T-helper 2 cell treated with Interferon-gamma antibody and Interleukin-4, amounts not matched to agents 5 μg/mL and 100 μg/mL, for 36 hours (primary cell): ENCODE data around the gene STX17.
A peak's percentile ranks its signal among the peaks of the same experiment; 100 is the strongest.

Source experiments
- DNase-seq: peaks from one replicate; pipeline ENCODE4 v3.0.0; 2021; ENCODE audit warnings: low spot score
- H3K27ac Mint-ChIP-seq: one replicate; pipeline ENCODE4 v1.8.0; 2021; ENCODE audit warnings: mild to moderate bottlenecking, mixed read lengths
- H3K27me3 Mint-ChIP-seq: one replicate; pipeline ENCODE4 v1.8.0; 2021; ENCODE audit warnings: low read depth, mixed read lengths
- H3K36me3 Mint-ChIP-seq: one replicate; pipeline ENCODE4 v1.8.0; 2021; ENCODE audit warnings: low read depth, mixed read lengths
- H3K4me1 Mint-ChIP-seq: one replicate; pipeline ENCODE4 v1.8.0; 2021; ENCODE audit warnings: low read depth, mixed read lengths
- H3K4me3 Mint-ChIP-seq: one replicate; pipeline ENCODE4 v1.8.0; 2022; ENCODE audit warnings: mild to moderate bottlenecking, moderate library complexity, mixed read lengths
- H3K9me3 Mint-ChIP-seq: one replicate; pipeline ENCODE4 v1.8.0; 2021; ENCODE audit warnings: mixed read lengths

STX17 gene

DNA sequence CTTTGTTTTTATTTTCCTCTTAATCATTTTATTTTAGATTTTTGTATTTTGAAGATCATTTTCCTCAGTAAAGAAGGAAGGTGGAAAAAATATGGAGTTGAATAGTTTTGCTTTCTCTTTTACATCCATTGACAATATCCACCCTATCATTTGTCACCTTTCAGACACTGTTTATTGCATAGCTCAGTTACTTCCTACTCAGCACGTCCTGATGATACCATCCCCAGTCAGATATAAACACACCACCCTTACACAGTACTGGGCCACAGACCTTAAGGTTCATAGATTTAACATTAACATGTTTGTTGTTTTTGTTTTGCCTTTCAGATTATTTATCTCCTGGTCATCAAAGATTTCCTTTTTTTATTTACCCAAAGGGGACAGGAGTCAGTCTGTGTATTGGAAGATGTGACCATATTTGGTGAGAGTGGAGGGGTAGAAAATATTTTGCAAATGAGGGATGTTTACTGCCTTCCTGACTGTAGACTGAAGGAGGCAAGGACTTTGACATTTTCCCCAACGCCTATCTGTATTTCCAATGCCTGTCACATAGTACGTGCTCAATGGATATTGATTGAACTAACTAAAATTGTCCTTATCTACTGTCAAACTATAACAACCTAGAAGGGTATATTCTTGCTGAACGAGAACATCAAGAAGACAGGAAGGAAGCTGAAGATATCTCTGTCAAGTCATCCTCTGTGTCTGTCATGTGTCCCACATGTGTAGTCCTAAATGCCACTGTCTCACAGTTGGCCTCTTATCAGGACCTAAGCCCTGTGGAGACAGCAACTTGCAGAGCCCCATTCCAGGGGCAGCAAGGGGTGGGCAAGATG is 15.6 kb downstream of the STX17 start:
- Mint-ChIP-seq H3K4me3 (no peak overlapping the region), H3K9me3 (peaks cover 24% of the 10 kb centered on the region), H3K27ac (peak overlapping the region; percentile 24), H3K4me1 (peaks cover 30% of the 10 kb centered on the region), H3K36me3 (peaks cover 71% of the 10 kb centered on the region), H3K27me3 (no peaks in the 10 kb centered on the region)
- no peak for DNase-seq

DNA sequence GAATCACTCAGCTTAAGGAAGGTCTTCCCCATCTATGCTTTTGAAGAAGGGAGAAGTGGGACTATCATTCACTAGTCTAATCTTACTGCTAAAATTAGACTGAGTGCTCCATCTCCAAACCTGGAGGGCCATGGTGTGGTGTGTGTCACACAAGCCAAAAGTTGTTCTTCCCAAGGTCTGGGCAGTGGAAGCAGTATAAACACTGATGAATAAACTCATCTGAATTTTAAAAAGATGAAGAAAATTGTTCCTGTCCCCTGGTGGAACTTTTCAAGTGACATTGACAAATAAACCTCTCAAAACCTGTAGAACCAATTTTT is 16.2 kb downstream of the STX17 start:
- peaks cover 24% of the 10 kb centered on the region for H3K9me3 Mint-ChIP-seq
- H3K4me1 Mint-ChIP-seq = peaks cover 28% of the 10 kb centered on the region
- DNase-seq = no peak
- no peaks in the 10 kb centered on the region for H3K27me3 Mint-ChIP-seq
- peaks cover 70% of the 10 kb centered on the region for H3K36me3 Mint-ChIP-seq
- H3K27ac Mint-ChIP-seq = peak overlapping the region; percentile 21
- H3K4me3 Mint-ChIP-seq = no peak overlapping the region

DNA sequence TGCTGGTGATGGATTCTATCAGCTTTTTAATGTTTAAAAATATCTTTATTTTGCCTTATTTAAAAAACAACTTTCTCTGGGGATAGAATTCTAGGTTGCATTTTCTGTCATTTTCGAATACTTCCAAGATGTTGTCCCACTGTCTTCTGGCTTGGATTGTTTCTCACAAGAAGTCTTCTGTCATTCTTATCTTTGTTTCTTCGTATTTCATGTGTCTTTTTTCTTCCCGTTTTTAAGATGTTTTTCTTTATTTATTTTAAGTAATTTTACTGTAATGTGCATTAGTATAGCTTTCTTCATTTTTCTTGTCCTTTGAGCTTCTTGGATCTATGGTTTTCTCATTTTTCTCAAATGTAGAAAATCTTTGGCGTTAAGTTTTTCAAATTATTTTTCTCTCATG is 19.1 kb downstream of the STX17 start:
- peaks cover 24% of the 10 kb centered on the region for H3K9me3 Mint-ChIP-seq
- H3K27ac Mint-ChIP-seq = no peak overlapping the region
- H3K36me3 Mint-ChIP-seq = peaks cover 68% of the 10 kb centered on the region

DNA sequence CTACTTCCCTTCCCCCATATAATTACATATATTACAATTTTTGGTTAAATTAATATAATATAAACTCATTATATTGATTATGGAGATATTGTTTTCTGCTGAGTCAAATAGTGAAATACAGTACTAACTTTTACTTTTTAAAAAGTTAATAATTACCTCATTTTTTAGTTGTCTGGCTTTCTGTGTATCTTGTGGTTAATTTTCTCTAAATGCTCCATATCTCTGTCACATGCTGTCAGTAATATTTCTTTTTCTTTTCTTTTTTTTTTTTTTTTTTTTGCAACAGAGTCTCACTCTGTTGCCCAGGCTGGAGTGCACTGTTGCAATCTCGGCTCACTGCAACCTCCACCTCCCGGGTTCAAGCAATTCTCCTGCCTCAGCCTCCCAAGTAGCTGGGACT is 23.2 kb downstream of the STX17 start:
- peaks cover 44% of the 10 kb centered on the region for H3K36me3 Mint-ChIP-seq

More for the DNA sequence above, 19.1 kb downstream of the STX17 start:
- H3K4me3 Mint-ChIP-seq = no peak overlapping the region
- no peak for DNase-seq
- H3K27me3 Mint-ChIP-seq = no peaks in the 10 kb centered on the region
- H3K4me1 Mint-ChIP-seq = peaks cover 24% of the 10 kb centered on the region

DNA sequence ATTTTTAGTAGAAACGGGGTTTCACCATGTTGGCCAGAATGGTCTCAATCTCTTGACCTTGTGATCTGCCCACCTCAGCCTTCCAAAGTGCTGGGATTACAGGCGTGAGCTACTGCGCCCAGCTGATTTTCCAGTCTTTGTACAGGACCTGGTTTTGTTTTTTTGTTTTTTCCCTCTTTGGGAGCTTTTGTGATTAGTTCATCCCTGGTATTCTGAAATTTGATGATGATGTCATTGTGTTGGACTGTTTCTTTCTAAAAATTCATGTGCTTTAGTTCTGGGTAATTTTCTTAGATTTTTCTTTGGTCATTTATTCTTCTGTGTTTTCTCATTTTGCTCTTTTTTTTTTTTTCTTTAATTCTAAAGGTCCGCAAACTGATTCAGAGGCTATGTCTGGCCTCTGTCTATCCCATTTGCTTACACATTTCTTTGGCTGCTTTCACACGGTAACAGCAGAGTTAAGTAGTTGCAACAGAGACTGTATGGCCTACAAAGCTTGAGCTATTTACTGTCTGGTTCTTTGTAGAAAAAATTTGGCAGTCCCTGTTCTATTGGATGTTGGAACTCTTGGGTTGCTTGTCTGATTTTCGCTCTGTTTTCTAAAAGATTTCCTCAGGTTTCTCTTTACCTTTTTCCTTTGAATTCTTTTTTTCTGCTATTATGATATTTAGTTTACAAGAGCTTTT is 24.8 kb downstream of the STX17 start:
- no peak overlapping the region for H3K4me3 Mint-ChIP-seq

More for the DNA sequence above, 23.2 kb downstream of the STX17 start:
- Mint-ChIP-seq H3K27ac (no peak overlapping the region), H3K4me3 (no peak overlapping the region), H3K4me1 (peaks cover 2% of the 10 kb centered on the region), H3K27me3 (no peaks in the 10 kb centered on the region), H3K9me3 (peaks cover 14% of the 10 kb centered on the region)
- DNase-seq = no peak

DNA sequence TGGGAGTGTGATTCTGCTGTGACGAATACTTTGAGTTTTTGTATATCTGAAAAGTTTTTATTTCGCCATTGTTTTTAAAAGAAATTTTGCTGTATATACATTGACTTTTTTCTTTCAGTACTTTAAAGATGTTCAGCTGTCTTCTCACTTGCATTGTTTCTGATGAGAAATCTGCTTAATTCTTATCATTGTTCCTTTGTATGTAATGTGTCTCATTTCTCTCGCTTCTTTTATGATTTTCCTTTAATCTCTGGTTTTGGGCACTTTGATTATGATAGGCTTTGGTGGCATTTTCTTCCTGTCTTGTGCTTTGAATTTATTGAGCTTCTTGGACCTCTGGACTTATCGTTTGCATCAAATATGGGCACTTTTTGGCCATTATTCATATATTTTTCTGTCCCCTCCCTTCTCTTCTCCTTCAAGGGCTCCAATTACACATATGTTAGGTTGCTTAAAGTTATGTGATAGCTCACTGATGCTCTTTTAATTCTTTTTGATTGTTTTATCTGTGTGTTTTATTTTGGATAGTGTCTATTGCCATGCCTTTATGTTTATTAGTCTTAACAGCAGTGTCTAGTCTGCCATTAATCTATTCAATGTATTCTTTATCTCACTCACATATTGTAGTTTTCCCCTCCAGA is 30.6 kb downstream of the STX17 start:
- H3K9me3 Mint-ChIP-seq = peaks cover 9% of the 10 kb centered on the region
- peaks cover 25% of the 10 kb centered on the region for H3K36me3 Mint-ChIP-seq
- no peaks in the 10 kb centered on the region for H3K27me3 Mint-ChIP-seq
- H3K4me3 Mint-ChIP-seq = no peak overlapping the region
- DNase-seq = no peak
- H3K27ac Mint-ChIP-seq = no peak overlapping the region
- H3K4me1 Mint-ChIP-seq = no peaks in the 10 kb centered on the region

More for the DNA sequence above, 24.8 kb downstream of the STX17 start:
- Mint-ChIP-seq H3K9me3 (no peaks in the 10 kb centered on the region), H3K4me1 (peaks cover 2% of the 10 kb centered on the region), H3K27ac (no peak overlapping the region), H3K27me3 (no peaks in the 10 kb centered on the region), H3K36me3 (peaks cover 33% of the 10 kb centered on the region)
- DNase-seq = no peak

DNA sequence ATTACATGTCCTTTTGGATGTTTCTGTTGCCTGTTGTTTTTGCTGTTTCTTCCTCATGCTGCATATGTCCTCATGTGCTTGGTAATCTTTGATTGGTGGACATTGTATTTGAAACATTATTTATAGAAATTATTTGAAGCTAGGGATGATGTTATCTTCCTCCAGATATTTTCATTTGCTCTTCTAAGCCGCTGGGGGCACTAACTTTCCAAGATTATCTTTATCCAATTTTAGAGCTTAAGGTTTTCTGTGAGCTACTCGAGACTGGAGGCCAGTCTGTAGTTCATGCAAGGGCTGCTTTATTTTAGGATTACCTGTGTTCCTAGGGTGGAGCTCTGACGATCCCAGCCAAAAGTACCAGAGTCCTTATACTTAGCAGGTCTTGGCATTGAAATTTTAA is 40.9 kb downstream of the STX17 start:
- DNase-seq = no peak
- H3K4me1 Mint-ChIP-seq = peaks cover 3% of the 10 kb centered on the region
- peaks cover 21% of the 10 kb centered on the region for H3K36me3 Mint-ChIP-seq
- no peak overlapping the region for H3K27ac Mint-ChIP-seq
- no peaks in the 10 kb centered on the region for H3K27me3 Mint-ChIP-seq
- H3K4me3 Mint-ChIP-seq = no peak overlapping the region
- no peaks in the 10 kb centered on the region for H3K9me3 Mint-ChIP-seq

DNA sequence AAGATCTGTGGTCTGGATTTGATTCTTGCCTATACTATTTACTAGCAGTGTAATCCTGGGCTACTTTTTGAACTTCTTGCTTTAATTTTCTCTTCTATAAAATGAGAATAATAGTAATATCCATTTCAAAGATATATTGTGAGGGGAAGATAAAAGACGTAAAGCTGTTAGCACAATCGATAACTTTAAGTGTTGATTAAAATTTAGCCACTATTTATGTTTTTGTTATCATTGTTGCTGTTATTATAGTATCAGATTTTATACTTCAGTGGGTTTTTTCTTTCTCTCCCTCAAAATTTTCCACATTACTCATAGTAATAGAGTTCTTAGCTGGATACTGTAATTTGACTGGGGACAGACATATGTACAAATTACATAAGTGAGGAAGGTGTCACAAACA is 42.0 kb downstream of the STX17 start:
- H3K27ac Mint-ChIP-seq = no peak overlapping the region
- no peak for DNase-seq
- H3K27me3 Mint-ChIP-seq = no peaks in the 10 kb centered on the region
- no peak overlapping the region for H3K4me3 Mint-ChIP-seq
- H3K9me3 Mint-ChIP-seq = no peaks in the 10 kb centered on the region
- H3K36me3 Mint-ChIP-seq = peaks cover 24% of the 10 kb centered on the region
- peaks cover 3% of the 10 kb centered on the region for H3K4me1 Mint-ChIP-seq

DNA sequence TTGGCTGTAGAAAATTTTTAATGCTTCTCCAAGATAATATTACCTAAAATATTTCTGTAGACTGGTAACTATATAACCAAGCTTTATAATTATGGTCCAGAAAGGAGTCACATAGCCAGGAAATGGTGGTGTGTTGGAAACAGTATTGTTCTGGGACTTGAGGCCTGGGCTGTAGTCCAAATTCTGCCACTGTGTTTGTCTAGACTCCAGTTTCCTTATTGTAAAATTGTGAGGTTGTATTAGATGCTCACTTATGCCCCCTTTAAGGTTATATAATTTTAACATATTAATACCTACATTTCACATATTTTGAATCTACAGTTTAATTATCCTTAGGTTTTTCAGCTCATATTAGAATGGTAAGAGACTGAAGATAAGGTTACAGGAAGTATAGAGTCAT is 42.4 kb downstream of the STX17 start:
- Mint-ChIP-seq H3K4me1 (peaks cover 3% of the 10 kb centered on the region), H3K4me3 (no peak overlapping the region), H3K9me3 (no peaks in the 10 kb centered on the region), H3K36me3 (peaks cover 23% of the 10 kb centered on the region), H3K27me3 (no peaks in the 10 kb centered on the region), H3K27ac (no peak overlapping the region)
- DNase-seq = no peak

DNA sequence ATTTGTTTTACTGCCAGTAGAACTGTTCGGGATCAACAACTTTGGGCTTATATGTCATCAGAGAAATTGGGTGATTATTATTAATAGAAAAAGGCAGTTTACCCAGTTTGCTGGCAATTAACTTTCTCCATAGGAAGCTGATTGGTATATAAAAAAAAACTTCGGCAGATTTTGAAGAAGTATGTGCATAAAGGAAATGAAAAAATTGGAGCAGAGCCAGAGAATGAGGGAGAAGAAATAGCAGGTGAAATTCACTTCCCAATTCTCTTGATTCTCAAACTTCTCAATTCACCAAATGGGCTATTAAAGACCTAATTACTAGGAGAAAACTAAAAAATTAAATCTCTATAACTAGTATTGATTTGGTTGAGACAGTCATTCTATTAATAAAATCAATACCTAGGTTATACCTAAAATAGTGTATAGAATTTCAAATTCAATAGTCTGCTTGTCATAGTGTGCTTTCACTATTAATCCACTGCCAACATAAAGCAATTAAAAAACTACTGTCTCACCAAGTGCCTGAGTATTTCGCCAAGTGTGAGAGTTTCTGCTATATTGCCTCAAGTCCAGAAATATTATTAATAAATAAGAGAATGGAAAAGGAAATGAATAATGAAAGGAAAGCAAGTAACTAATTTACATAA is 47.5 kb downstream of the STX17 start:
- H3K27me3 Mint-ChIP-seq = no peaks in the 10 kb centered on the region
- H3K27ac Mint-ChIP-seq = no peak overlapping the region
- no peak for DNase-seq
- peaks cover 3% of the 10 kb centered on the region for H3K4me1 Mint-ChIP-seq
- no peak overlapping the region for H3K4me3 Mint-ChIP-seq
- no peaks in the 10 kb centered on the region for H3K9me3 Mint-ChIP-seq
- H3K36me3 Mint-ChIP-seq = peaks cover 29% of the 10 kb centered on the region

DNA sequence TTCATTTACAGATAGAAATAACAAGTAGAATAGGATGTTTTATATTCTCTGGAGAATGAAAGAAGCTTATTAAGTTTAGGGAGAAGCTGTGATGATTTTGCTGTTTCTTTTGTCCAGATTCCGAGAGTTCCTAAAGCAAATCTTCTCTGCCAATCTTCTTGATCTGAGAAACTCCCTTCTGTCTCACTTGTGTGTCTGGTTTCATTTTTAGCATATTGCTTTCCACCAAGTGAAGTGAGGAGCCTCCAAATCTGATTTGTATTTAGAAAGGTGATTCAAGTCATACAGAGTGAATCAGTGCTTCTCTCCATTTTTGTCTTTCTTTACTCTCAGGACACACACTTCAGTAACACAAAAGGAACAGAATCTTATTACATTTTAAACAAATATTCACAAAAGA is 48.4 kb downstream of the STX17 start:
- H3K27ac Mint-ChIP-seq = no peak overlapping the region
- peaks cover 30% of the 10 kb centered on the region for H3K36me3 Mint-ChIP-seq
- H3K9me3 Mint-ChIP-seq = no peaks in the 10 kb centered on the region
- peaks cover 3% of the 10 kb centered on the region for H3K4me1 Mint-ChIP-seq
- DNase-seq = no peak
- H3K27me3 Mint-ChIP-seq = no peaks in the 10 kb centered on the region
- H3K4me3 Mint-ChIP-seq = no peak overlapping the region

DNA sequence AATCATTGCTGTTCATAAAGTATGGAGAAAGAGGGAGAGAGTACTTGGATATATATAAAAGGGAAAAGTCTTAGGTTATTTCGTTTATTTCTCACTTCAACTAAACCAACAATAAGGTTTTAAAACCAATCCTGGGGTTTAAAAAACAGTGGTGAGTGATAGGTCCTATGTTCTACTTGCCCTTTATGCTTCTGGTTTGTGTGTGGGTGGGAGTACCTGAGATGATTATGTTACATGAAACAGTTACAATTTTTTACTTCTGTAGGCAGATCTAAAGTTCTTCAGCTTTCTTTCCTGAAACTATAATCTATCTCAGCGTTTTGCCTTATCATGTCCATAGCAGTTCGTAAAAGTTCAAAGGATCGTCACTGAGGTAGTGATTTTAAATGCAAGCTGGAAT is 49.2 kb downstream of the STX17 start:
- DNase-seq = no peak
- Mint-ChIP-seq H3K27ac (no peak overlapping the region), H3K36me3 (peaks cover 27% of the 10 kb centered on the region), H3K9me3 (no peaks in the 10 kb centered on the region), H3K4me3 (no peak overlapping the region), H3K27me3 (no peaks in the 10 kb centered on the region), H3K4me1 (peaks cover 3% of the 10 kb centered on the region)

DNA sequence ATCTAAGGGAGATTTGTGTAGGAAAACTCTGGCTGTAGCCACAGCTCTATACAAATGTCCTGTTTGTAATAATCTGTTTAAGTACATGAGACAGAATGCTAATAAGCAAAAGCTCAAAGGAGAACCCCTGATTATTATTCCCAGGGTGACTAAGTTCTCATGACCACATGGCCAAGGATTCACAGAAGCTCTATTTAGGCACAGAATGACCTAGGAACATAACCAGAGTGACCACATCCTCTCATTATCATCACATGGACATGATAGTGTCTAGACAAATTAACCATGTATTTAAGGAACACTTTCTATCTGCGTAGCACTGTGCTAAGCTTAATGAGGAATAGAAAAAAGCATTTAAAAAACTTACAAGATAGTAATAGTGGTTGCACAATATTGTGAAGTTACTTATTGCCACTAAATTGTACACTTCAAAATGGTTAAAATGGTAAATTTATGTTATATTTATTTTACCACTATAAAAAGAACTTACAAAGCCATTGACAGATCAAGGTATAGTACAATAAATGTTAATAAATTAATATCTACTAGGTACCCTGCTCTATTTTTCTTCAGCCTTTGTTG is 56.3 kb downstream of the STX17 start:
- H3K36me3 Mint-ChIP-seq = peaks cover 30% of the 10 kb centered on the region

More for the DNA sequence above, 56.3 kb downstream of the STX17 start:
- no peak for DNase-seq
- Mint-ChIP-seq H3K9me3 (no peaks in the 10 kb centered on the region), H3K4me1 (no peaks in the 10 kb centered on the region), H3K4me3 (no peak overlapping the region), H3K27me3 (no peaks in the 10 kb centered on the region), H3K27ac (no peak overlapping the region)
